ENCODE data around the gene DEPP1. TPM values are rescaled to one million over a fixed set of nuclear protein-coding genes. Genes with fewer than 3 reads are reported as not detected.

Gene DEPP1
- total RNA-seq, 1 experiment from 2014 or later: 16.5 TPM

GRCh38 chr10:44992070-44992731 is 13.6 kb upstream of the DEPP1 start:
- Mint-ChIP-seq H3K4me1 (ENCODE audit: low read depth, unreplicated experiment) (peaks cover 8% of the 10 kb centered on the region), H3K27me3 (ENCODE audit: unreplicated experiment) (no peaks in the 10 kb centered on the region), H3K4me3 (ENCODE audit: low read depth, unreplicated experiment) (no peak overlapping the region), H3K36me3 (ENCODE audit: insufficient read depth, unreplicated experiment) (no peaks in the 10 kb centered on the region), H3K9me3 (ENCODE audit: low read depth, unreplicated experiment) (no peaks in the 10 kb centered on the region), H3K27ac (ENCODE audit: unreplicated experiment) (no peak overlapping the region)
- TF ChIP-seq CTCF (IDR thresholded peaks at IDR 0.05; ENCODE audit: unreplicated experiment): no peak
- DNase-seq: no peak
- intact Hi-C loops (cut with micrococcal nuclease; ENCODE audit: unreplicated experiment): loop anchor here (5.0 kb wide), 1 partner anchor 60 kb away; no protein-coding TSS in a partner anchor
- no TSS peak for BruUV-seq (replicated peaks)
- CTCF ChIA-PET: interaction anchor here (1.1 kb wide), 1 partner anchor 12 kb away, joined by 4 read pairs; no protein-coding TSS in a partner anchor

- no peak for DNase-seq
- intact Hi-C loops (cut with micrococcal nuclease; ENCODE audit: unreplicated experiment): loop anchor here (5.0 kb wide), 1 partner anchor 59 kb away; no protein-coding TSS in a partner anchor
- H3K4me1 Mint-ChIP-seq (ENCODE audit: low read depth, unreplicated experiment): peaks cover 8% of the 10 kb centered on the region
- H3K36me3 Mint-ChIP-seq (ENCODE audit: insufficient read depth, unreplicated experiment): no peaks in the 10 kb centered on the region
- no TSS peak for BruUV-seq (replicated peaks)
- TF ChIP-seq CTCF (IDR thresholded peaks at IDR 0.05; ENCODE audit: unreplicated experiment): no peak
- CTCF ChIA-PET: interaction anchor here (1.1 kb wide), 1 partner anchor 11 kb away, joined by 4 read pairs; no protein-coding TSS in a partner anchor
- H3K4me3 Mint-ChIP-seq (ENCODE audit: low read depth, unreplicated experiment): no peak overlapping the region
- H3K27me3 Mint-ChIP-seq (ENCODE audit: unreplicated experiment): no peaks in the 10 kb centered on the region
- H3K27ac Mint-ChIP-seq (ENCODE audit: unreplicated experiment): no peak overlapping the region
- H3K9me3 Mint-ChIP-seq (ENCODE audit: low read depth, unreplicated experiment): no peaks in the 10 kb centered on the region
Observed at GRCh38 chr10:44991571-44991970, 13.0 kb upstream of the DEPP1 start.

GRCh38 chr10:44990965-44991364 is 12.4 kb upstream of the DEPP1 start:
- Mint-ChIP-seq H3K4me1 (ENCODE audit: low read depth, unreplicated experiment) (peaks cover 8% of the 10 kb centered on the region), H3K36me3 (ENCODE audit: insufficient read depth, unreplicated experiment) (no peaks in the 10 kb centered on the region), H3K4me3 (ENCODE audit: low read depth, unreplicated experiment) (no peak overlapping the region), H3K27me3 (ENCODE audit: unreplicated experiment) (no peaks in the 10 kb centered on the region), H3K9me3 (ENCODE audit: low read depth, unreplicated experiment) (no peaks in the 10 kb centered on the region), H3K27ac (ENCODE audit: unreplicated experiment) (no peak overlapping the region)
- no TSS peak for BruUV-seq (replicated peaks)
- no peak for TF ChIP-seq CTCF (IDR thresholded peaks at IDR 0.05; ENCODE audit: unreplicated experiment)
- intact Hi-C loops (cut with micrococcal nuclease; ENCODE audit: unreplicated experiment): loop anchor here (5.0 kb wide), 1 partner anchor 59 kb away; no protein-coding TSS in a partner anchor
- no peak for DNase-seq
- CTCF ChIA-PET: interaction anchor here (1.3 to 1.8 kb wide), 2 partner anchors 10 to 58 kb away, joined by 3 to 11 read pairs; no protein-coding TSS in a partner anchor

GRCh38 chr10:44990302-44990655 is 11.7 kb upstream of the DEPP1 start:
- H3K4me3 Mint-ChIP-seq (ENCODE audit: low read depth, unreplicated experiment): no peak overlapping the region
- intact Hi-C loops (cut with micrococcal nuclease; ENCODE audit: unreplicated experiment): loop anchor here (5.0 kb wide), 1 partner anchor 58 kb away; no protein-coding TSS in a partner anchor
- no TSS peak for BruUV-seq (replicated peaks)
- DNase-seq: peak; percentile 40
- peak; percentile 30 for TF ChIP-seq CTCF (IDR thresholded peaks at IDR 0.05; ENCODE audit: unreplicated experiment)
- no peaks in the 10 kb centered on the region for H3K9me3 Mint-ChIP-seq (ENCODE audit: low read depth, unreplicated experiment)
- no peaks in the 10 kb centered on the region for H3K36me3 Mint-ChIP-seq (ENCODE audit: insufficient read depth, unreplicated experiment)
- CTCF ChIA-PET: interaction anchor here (1.3 to 1.8 kb wide), 2 partner anchors 9 to 57 kb away, joined by 3 to 11 read pairs; no protein-coding TSS in a partner anchor
- H3K4me1 Mint-ChIP-seq (ENCODE audit: low read depth, unreplicated experiment): peaks cover 10% of the 10 kb centered on the region
- no peaks in the 10 kb centered on the region for H3K27me3 Mint-ChIP-seq (ENCODE audit: unreplicated experiment)
- H3K27ac Mint-ChIP-seq (ENCODE audit: unreplicated experiment): peak overlapping the region; percentile 34
